ENCODE measurements around the gene AR.
"Not testable (repeated sequence)": the region's sequence is repeated elsewhere in the genome, so short reads cannot be mapped to it uniquely, and the experiment has no call there.

Gene AR

GRCh38 chrX:67651437-67652142 is 107.8 kb downstream of the AR start:
- DNase-seq, result no peak

- no peak for DNase-seq
Measured at GRCh38 chrX:67652543-67652942, 108.7 kb downstream of the AR start.

GRCh38 chrX:67654301-67654700 is 110.5 kb downstream of the AR start:
- DNase-seq, result no peak

- no peak for DNase-seq
Measured at GRCh38 chrX:67665583-67665982, 121.8 kb downstream of the AR start.

- not testable (repeated sequence) for DNase-seq
Measured at GRCh38 chrX:67670717-67671116, 126.9 kb downstream of the AR start.

- no peak for DNase-seq
Measured at GRCh38 chrX:67673741-67674274, 130.0 kb downstream of the AR start.

GRCh38 chrX:67674741-67675140 is 130.9 kb downstream of the AR start:
- DNase-seq, result no peak

- no peak for DNase-seq
Measured at GRCh38 chrX:67684136-67684535, 140.3 kb downstream of the AR start.

- peak; percentile 57 for DNase-seq
Measured at GRCh38 chrX:67692246-67692645, 148.4 kb downstream of the AR start.

GRCh38 chrX:67693928-67694327 is 150.1 kb downstream of the AR start:
- DNase-seq, result peak; percentile 1

GRCh38 chrX:67697452-67697851 is 153.6 kb downstream of the AR start:
- no peak for DNase-seq

GRCh38 chrX:67700602-67701001 is 156.8 kb downstream of the AR start:
- DNase-seq, result peak; percentile 16

- DNase-seq, result no peak
Measured at GRCh38 chrX:67714004-67714403, 170.2 kb downstream of the AR start.

GRCh38 chrX:67717571-67717970 is 173.8 kb downstream of the AR start:
- DNase-seq, result no peak

GRCh38 chrX:67718926-67719325 is 175.1 kb downstream of the AR start:
- no peak for DNase-seq

- peak; percentile 3 for DNase-seq
Measured at GRCh38 chrX:67720344-67720743, 176.5 kb downstream of the AR start.

- DNase-seq, result no peak
Measured at GRCh38 chrX:67721321-67721720, 177.5 kb downstream of the AR start.

GRCh38 chrX:67723580-67724351 is 179.9 kb downstream of the AR start:
- no peak for DNase-seq

GRCh38 chrX:67724359-67725110 is 180.7 kb downstream of the AR start:
- no peak for DNase-seq

GRCh38 chrX:67725471-67725870 is 181.7 kb downstream of the AR start:
- no peak for DNase-seq

GRCh38 chrX:67726018-67726417 is 182.2 kb downstream of the AR start:
- no peak for DNase-seq

GRCh38 chrX:67727576-67727975 is 183.8 kb downstream of the AR start:
- DNase-seq, result no peak

GRCh38 chrX:67730296-67730695 is 186.5 kb downstream of the AR start:
- DNase-seq, result no peak

GRCh38 chrX:67731061-67731460 is 187.2 kb downstream of the AR start:
- DNase-seq, result no peak

All from fibroblast of skin of right biceps (primary cell).